Measurements from ENCODE around the gene DHRS13. TPM values are rescaled to one million over a fixed set of nuclear protein-coding genes. Genes with fewer than 3 reads are reported as not detected.

The DHRS13 gene
- total RNA-seq, 4 donors from 2014 or later = 0.25 to 3.7 (median 2.4) TPM

DNA sequence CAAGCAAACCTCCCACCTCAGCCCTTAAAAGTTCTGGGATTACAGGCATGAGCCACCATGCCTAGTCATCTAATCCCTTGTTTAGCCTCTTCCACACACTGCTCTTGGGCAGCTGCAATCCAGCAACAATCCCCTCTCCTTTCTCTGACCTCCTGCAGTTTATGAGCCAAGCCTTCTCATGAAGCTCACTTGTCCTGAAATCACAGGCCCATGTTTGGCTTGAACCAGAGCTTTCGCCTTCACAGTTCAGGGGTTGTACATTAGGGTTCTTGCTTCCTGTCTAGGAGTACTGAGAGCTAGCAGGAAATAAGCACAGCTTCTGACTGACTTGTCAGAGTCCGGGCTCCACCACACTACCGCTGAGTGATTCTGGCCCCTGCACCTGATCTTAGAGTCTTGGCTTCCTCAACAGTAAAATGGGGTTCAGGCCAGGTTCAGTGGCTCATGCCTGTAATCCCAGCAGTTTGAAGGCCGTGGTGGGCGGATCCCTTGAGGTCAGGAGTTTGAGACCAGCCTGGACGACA lies 31.8 kb downstream of the DHRS13 start:
- ATAC-seq = no peak
- H3K27me3 ChIP-seq = no peaks in the 10 kb centered on the region
- no peaks in the 10 kb centered on the region for H3K36me3 ChIP-seq
- intact Hi-C loops (cut with DNase I; ENCODE audit: low total_unique reads) (no loop called here), in situ Hi-C loops (cut with MboI; ENCODE audit: low sequenced_read_pairs in 4 of 4) (loop anchor here in 1 of 4 donors (25.0 kb wide), 1 partner anchor 109 kb away; no protein-coding TSS in a partner anchor)
- no peak for DNase-seq
- no peak overlapping the region for H3K4me3 ChIP-seq
- no peaks in the 10 kb centered on the region for H3K9me3 ChIP-seq
- no peak overlapping the region for H3K27ac ChIP-seq
- no peak for TF ChIP-seq POLR2A (IDR thresholded peaks at IDR 0.05)
- TF ChIP-seq, protein P1, sequence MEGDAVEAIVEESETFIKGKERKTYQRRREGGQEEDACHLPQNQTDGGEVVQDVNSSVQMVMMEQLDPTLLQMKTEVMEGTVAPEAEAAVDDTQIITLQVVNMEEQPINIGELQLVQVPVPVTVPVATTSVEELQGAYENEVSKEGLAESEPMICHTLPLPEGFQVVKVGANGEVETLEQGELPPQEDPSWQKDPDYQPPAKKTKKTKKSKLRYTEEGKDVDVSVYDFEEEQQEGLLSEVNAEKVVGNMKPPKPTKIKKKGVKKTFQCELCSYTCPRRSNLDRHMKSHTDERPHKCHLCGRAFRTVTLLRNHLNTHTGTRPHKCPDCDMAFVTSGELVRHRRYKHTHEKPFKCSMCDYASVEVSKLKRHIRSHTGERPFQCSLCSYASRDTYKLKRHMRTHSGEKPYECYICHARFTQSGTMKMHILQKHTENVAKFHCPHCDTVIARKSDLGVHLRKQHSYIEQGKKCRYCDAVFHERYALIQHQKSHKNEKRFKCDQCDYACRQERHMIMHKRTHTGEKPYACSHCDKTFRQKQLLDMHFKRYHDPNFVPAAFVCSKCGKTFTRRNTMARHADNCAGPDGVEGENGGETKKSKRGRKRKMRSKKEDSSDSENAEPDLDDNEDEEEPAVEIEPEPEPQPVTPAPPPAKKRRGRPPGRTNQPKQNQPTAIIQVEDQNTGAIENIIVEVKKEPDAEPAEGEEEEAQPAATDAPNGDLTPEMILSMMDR (IDR thresholded peaks at IDR 0.05 in 4 of 5, conservative IDR thresholded peaks at IDR 0.05 in 1 of 5) = no peak
- no peaks in the 10 kb centered on the region for H3K4me1 ChIP-seq

DNA sequence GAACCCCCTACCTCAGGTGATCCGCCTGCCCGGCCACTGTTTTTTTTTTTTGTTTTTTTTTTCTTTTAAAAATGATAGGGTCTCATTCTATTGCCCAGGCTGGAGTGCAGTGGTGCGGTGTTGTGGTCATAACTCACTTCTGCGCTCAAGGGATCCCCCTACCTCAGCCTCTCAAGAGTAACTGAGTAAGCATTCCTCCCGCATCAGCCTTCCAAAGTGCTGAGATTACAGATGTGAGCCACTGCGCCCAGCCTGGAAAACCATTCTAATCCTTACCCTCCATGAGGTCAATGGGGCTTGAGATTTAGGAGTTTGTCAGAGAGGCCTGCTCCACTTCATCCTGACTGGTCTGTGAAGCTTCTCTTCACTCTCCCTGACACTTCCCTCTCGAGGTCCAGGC lies 35.6 kb downstream of the DHRS13 start:
- ATAC-seq (no peak), DNase-seq (no peak)
- Histone ChIP-seq H3K4me3 (no peak overlapping the region), H3K27me3 (no peaks in the 10 kb centered on the region), H3K4me1 (no peaks in the 10 kb centered on the region), H3K36me3 (no peaks in the 10 kb centered on the region), H3K9me3 (no peaks in the 10 kb centered on the region), H3K27ac (no peak overlapping the region)
- intact Hi-C loops (cut with DNase I; ENCODE audit: low total_unique reads) = no loop called here
- TF ChIP-seq POLR2A (IDR thresholded peaks at IDR 0.05) = no peak
- TF ChIP-seq, protein P1 (IDR thresholded peaks at IDR 0.05 in 4 of 5, conservative IDR thresholded peaks at IDR 0.05 in 1 of 5) = no peak
- in situ Hi-C loops (cut with MboI; ENCODE audit: low sequenced_read_pairs in 4 of 4) = loop anchor here in 1 of 4 donors (25.0 kb wide), 1 partner anchor 105 kb away; no protein-coding TSS in a partner anchor

DNA sequence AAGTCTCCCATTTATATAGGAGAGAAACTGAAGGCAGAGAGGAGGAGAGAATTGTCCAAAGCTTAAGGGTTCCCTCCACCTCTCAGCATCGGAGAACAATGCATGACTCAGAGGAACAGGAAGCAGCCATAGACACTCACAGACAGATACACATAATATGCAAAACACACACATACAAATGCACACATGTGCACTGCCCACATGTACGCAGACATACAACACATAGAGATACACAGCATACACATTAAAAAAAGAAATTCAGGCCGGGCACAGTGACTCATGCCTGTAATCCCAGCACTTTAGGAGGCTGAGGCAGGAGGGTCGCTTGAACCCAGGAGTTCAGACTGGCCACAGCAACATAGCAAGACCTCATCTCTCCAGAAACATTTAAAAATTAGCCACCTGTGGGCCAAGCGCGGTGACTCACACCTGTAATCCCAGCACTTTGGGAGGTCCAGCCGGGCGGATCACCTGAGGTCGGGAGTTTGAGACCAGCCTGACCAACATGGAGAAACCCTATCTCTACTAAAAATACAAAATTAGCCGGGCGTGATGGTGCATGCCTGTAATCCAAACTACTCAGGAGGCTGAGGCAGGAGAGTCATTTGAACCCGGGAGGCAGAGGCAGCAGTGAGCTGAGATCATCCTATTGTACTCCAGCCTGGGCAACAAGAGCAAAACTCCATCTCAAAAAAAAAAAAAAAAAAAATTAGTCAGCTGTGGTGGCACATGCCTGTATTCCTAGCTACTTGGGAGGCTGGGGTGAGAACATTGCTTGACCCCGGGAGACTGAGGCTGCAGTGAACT lies 36.7 kb downstream of the DHRS13 start:
- intact Hi-C loops (cut with DNase I; ENCODE audit: low total_unique reads) = no loop called here
- in situ Hi-C loops (cut with MboI; ENCODE audit: low sequenced_read_pairs in 4 of 4) = loop anchor here in 1 of 4 donors (25.0 kb wide), 1 partner anchor 104 kb away; no protein-coding TSS in a partner anchor
- ATAC-seq (no peak), DNase-seq (no peak)
- Histone ChIP-seq H3K9me3 (no peaks in the 10 kb centered on the region), H3K4me3 (no peak overlapping the region), H3K36me3 (peaks cover 0 to 4% of the 10 kb centered on the region in 2 donors), H3K4me1 (no peaks in the 10 kb centered on the region), H3K27me3 (no peaks in the 10 kb centered on the region), H3K27ac (no peak overlapping the region)
- TF ChIP-seq POLR2A (IDR thresholded peaks at IDR 0.05) = no peak
- TF ChIP-seq, protein P1 (IDR thresholded peaks at IDR 0.05 in 4 of 5, conservative IDR thresholded peaks at IDR 0.05 in 1 of 5) = no peak

DNA sequence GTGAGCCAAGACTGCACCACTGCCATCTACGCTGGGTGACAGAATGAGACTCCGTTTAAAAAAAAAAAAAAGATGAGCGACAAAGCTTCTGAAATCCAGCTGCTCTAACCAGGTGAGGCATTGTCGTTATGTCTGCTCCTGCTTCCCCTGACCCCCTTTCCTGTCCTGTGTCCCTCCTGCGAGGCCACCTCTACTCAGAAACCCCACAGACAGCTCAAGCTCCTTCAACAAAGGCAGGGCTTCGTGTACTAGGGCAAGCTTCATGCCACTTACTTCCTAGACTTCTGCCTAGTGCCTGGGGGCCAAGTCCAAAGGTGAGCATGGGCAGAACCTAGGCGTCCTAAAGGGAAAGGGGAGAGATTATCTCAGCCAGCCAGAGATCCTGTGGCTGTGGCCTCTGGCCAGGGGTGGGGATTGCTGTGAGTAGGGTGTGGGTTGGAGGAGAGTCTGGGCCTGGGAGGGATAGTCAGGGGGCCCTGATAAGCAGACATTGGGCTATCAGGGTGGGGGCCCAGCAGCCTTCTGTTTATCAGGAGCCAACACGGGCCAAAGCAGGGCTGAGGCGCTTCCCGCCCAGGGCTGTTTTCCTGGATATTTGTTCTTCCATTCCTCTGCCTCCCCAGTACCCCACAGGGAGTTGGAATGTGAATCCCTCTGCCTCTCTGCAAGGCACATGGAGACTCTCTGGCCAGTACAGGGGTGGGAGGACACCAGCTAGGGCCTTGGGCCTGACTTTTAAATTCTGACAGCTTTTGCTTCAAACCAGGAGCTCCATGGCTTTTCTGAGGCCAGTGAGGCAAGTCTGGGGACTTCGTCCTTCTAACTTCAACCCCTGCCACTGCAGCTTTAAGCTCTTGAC lies 37.7 kb downstream of the DHRS13 start:
- intact Hi-C loops (cut with DNase I; ENCODE audit: low total_unique reads) (no loop called here), in situ Hi-C loops (cut with MboI; ENCODE audit: low sequenced_read_pairs in 4 of 4) (loop anchor here in 1 of 4 donors (25.0 kb wide), 1 partner anchor 103 kb away; no protein-coding TSS in a partner anchor)
- Histone ChIP-seq H3K4me3 (no peak overlapping the region), H3K36me3 (peaks cover 0 to 14% of the 10 kb centered on the region in 2 donors), H3K4me1 (no peaks in the 10 kb centered on the region), H3K9me3 (no peaks in the 10 kb centered on the region), H3K27me3 (no peaks in the 10 kb centered on the region), H3K27ac (no peak overlapping the region)
- DNase-seq (no peak), ATAC-seq (no peak)
- TF ChIP-seq POLR2A (IDR thresholded peaks at IDR 0.05) = no peak
- TF ChIP-seq, protein P1 (IDR thresholded peaks at IDR 0.05 in 4 of 5, conservative IDR thresholded peaks at IDR 0.05 in 1 of 5) = no peak
